HepG2 (cell line): ENCODE measurements around the gene PSPH.

ENCODE experiments used
- MYC ChIP-seq: sonication (generic); formaldehyde crosslinking; IDR thresholded peaks from 2 replicates; pipeline ENCODE4 v1.9.0; 2021; ENCODE audit warnings: missing genetic modification reagents, borderline replicate concordance
- PRPF4 ChIP-seq: fragments of 200-400 bp; formaldehyde crosslinking; IDR thresholded peaks from 2 replicates; pipeline ENCODE4 v1.6.1; 2016; ENCODE audit warnings: low read length, low read depth; ENCODE audit not compliant: poor library complexity, severe bottlenecking

- TF ChIP-seq MYC (CRISPR knock-in tag) (no peak), PRPF4 (no peak)
These were observed 2.7 kb upstream of the PSPH start for GRCh38 chr7:56053993-56054392.
